ENCODE data around the gene TGFB1.
A peak's percentile ranks its signal among the peaks of the same experiment; 100 is the strongest.
"Not testable (repeated sequence)": the region's sequence is repeated elsewhere in the genome, so short reads cannot be mapped to it uniquely, and the experiment has no call there.

The TGFB1 gene

DNA sequence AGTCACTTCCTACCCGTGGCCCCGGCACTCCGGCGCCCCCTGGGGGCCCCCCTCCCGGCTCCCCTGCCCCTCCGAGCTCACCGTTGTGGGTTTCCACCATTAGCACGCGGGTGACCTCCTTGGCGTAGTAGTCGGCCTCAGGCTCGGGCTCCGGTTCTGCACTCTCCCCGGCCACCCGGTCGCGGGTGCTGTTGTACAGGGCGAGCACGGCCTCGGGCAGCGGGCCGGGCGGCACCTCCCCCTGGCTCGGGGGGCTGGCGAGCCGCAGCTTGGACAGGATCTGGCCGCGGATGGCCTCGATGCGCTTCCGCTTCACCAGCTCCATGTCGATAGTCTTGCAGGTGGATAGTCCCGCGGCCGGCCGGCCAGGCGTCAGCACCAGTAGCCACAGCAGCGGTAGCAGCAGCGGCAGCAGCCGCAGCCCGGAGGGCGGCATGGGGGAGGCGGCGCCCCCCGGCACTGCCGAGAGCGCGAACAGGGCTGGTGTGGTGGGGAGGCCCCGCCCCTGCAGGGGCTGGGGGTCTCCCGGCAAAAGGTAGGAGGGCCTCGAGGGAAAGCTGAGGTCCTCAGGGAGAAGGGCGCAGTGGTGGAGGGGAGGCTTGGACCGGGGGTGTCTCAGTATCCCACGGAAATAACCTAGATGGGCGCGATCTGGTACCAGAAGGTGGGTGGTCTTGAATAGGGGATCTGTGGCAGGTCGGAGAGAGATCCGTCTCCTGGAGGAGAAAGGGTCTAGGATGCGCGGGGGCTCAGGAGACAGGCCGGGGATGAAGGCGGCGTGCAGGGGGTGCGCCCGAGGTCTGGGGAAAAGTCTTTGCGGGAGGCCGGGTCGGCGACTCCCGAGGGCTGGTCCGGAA lies 885 bp downstream of the TGFB1 start:
- H3K9ac ChIP-seq (ENCODE audit: insufficient read length, low read depth), result peak overlapping the region; percentile 86
- peaks cover 11% of the 10 kb centered on the region for H3K36me3 ChIP-seq (ENCODE audit: insufficient read depth, insufficient read length, low read length)
- H3K4me3 ChIP-seq (ENCODE audit: insufficient read length, low read depth), result peak overlapping the region; percentile 56
- H3K27me3 ChIP-seq (ENCODE audit: insufficient read depth, insufficient read length), result peaks cover 26% of the 10 kb centered on the region
- TF ChIP-seq ZNF274 (IDR thresholded peaks at IDR 0.05; ENCODE audit: low read depth, low read length), result no peak
- TF ChIP-seq YY1 (IDR thresholded peaks at IDR 0.05; ENCODE audit: insufficient read depth, insufficient read length), result no peak
- TF ChIP-seq SUZ12 (IDR thresholded peaks at IDR 0.05; ENCODE audit: extremely low read depth, insufficient read depth, insufficient read length), result no peak
- peaks cover 12% of the 10 kb centered on the region for H3K4me1 ChIP-seq (ENCODE audit: insufficient read depth, insufficient read length)
- H3K9me3 ChIP-seq (ENCODE audit: insufficient read depth, low read length), result no peaks in the 10 kb centered on the region
- DNase-seq (ENCODE audit: low read depth, low spot score), result no peak

DNA sequence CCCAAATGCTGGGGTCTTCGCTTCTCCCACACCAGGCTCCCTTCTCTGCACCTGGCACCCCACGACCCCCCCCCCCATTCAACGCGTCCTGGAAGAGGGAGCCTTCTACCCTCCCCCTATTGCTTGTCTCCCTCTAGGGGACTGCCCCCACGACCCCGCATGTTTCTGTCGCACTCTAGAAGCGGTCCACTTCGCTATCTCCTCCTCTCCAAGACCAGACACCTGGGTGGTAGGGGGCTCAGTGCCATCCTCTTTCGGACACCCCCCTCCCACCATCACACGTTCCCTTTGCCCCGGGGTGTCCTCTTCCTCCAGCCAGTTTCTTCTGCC lies 1.5 kb downstream of the TGFB1 start:
- peaks cover 10% of the 10 kb centered on the region for H3K4me1 ChIP-seq (ENCODE audit: insufficient read depth, insufficient read length)
- DNase-seq (ENCODE audit: low read depth, low spot score), result no peak
- H3K36me3 ChIP-seq (ENCODE audit: insufficient read depth, insufficient read length, low read length), result peaks cover 13% of the 10 kb centered on the region
- peak overlapping the region; percentile 74 for H3K9ac ChIP-seq (ENCODE audit: insufficient read length, low read depth)
- TF ChIP-seq SUZ12 (IDR thresholded peaks at IDR 0.05; ENCODE audit: extremely low read depth, insufficient read depth, insufficient read length) (no peak), ZNF274 (IDR thresholded peaks at IDR 0.05; ENCODE audit: low read depth, low read length) (no peak)
- no peaks in the 10 kb centered on the region for H3K9me3 ChIP-seq (ENCODE audit: insufficient read depth, low read length)
- peak overlapping the region; percentile 56 for H3K4me3 ChIP-seq (ENCODE audit: insufficient read length, low read depth)
- peaks cover 26% of the 10 kb centered on the region for H3K27me3 ChIP-seq (ENCODE audit: insufficient read depth, insufficient read length)

DNA sequence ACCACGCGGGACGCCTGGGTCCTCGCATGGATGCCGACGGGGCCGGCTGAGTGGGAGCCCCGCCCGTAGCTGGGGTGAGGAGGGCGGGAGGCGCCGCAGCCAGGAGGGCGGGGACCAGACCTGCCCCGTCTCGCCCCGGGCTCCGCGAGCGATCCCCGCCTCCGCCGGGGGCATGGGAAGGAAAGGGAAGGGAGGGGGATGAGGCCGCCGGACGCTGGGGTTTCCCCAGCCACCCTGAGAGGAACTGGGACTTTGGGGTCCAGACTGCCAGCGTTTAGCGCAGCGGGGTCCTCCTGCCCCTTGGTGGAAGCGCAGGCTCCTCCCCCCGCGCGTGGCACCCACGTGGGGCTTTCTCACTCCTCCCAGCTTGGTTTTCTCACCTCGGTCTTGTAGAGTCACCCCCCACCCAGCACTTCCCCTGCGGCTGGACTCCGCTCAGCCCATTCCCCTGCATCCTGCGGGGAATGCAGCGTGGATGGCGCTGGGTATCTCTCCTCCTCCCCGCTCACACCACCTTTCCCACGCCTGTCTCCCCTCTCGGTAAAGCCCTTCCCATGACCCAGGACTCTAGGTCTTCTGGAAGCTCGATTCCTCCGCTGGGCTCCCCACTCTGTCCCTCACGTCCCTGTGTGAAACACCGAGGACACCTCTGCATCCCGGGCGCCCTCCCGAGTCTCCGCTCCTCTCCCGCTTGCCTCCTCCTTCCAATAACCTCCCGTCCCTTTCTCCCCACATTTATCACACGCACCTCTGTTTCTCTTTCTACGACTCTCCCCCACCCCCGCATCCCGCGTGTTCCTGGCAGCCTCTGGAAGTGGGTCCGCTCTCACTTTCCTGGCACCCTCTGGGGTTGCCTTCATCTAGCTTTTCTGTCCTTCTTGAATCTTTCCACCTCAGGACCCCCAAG lies 2.1 kb downstream of the TGFB1 start:
- Histone ChIP-seq H3K4me1 (ENCODE audit: insufficient read depth, insufficient read length) (peaks cover 8% of the 10 kb centered on the region), H3K36me3 (ENCODE audit: insufficient read depth, insufficient read length, low read length) (peaks cover 17% of the 10 kb centered on the region), H3K9me3 (ENCODE audit: insufficient read depth, low read length) (no peaks in the 10 kb centered on the region), H3K4me3 (ENCODE audit: insufficient read length, low read depth) (peak overlapping the region; percentile 56), H3K27me3 (ENCODE audit: insufficient read depth, insufficient read length) (peaks cover 26% of the 10 kb centered on the region), H3K9ac (ENCODE audit: insufficient read length, low read depth) (peak overlapping the region; percentile 74)
- no peak for DNase-seq (ENCODE audit: low read depth, low spot score)
- TF ChIP-seq ZNF274 (IDR thresholded peaks at IDR 0.05; ENCODE audit: low read depth, low read length), result no peak
- no peak for TF ChIP-seq YY1 (IDR thresholded peaks at IDR 0.05; ENCODE audit: insufficient read depth, insufficient read length)
- no peak for TF ChIP-seq SUZ12 (IDR thresholded peaks at IDR 0.05; ENCODE audit: extremely low read depth, insufficient read depth, insufficient read length)

DNA sequence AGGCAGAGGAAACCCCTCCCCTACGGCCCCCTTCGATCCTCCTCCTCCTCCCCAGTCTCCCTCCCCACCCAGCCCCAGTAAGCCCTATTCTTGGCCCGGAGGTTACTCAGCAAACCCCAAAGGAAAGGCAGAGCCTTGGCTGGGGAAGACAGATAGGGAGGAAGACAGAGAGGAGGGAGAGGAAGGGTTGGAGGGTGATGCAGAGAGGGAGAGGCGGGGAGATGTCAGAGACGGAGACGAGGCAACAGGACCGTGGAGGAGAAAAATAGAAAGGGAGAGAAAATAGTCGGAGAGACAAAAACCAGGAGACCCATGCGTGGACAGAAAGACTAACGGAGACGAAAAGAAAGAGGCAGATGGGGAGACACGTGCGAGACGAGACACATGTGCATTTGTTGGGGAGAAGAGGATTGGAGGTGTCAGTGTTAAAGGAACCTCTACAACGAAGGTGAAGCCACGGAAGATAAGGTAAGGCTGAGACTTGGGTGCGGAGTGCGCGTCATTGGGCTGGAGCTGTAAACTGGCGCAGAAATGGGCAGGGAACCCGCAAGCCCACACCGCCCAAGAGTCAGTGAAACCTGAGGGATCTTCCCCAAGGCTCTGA lies 2.9 kb downstream of the TGFB1 start:
- Histone ChIP-seq H3K4me1 (ENCODE audit: insufficient read depth, insufficient read length) (peaks cover 8% of the 10 kb centered on the region), H3K9ac (ENCODE audit: insufficient read length, low read depth) (peak overlapping the region; percentile 5), H3K36me3 (ENCODE audit: insufficient read depth, insufficient read length, low read length) (peaks cover 17% of the 10 kb centered on the region), H3K4me3 (ENCODE audit: insufficient read length, low read depth) (peak overlapping the region; percentile 56), H3K27me3 (ENCODE audit: insufficient read depth, insufficient read length) (peaks cover 26% of the 10 kb centered on the region), H3K9me3 (ENCODE audit: insufficient read depth, low read length) (no peaks in the 10 kb centered on the region)
- TF ChIP-seq SUZ12 (IDR thresholded peaks at IDR 0.05; ENCODE audit: extremely low read depth, insufficient read depth, insufficient read length) (no peak), ZNF274 (IDR thresholded peaks at IDR 0.05; ENCODE audit: low read depth, low read length) (no peak), YY1 (IDR thresholded peaks at IDR 0.05; ENCODE audit: insufficient read depth, insufficient read length) (no peak)
- no peak for DNase-seq (ENCODE audit: low read depth, low spot score)

DNA sequence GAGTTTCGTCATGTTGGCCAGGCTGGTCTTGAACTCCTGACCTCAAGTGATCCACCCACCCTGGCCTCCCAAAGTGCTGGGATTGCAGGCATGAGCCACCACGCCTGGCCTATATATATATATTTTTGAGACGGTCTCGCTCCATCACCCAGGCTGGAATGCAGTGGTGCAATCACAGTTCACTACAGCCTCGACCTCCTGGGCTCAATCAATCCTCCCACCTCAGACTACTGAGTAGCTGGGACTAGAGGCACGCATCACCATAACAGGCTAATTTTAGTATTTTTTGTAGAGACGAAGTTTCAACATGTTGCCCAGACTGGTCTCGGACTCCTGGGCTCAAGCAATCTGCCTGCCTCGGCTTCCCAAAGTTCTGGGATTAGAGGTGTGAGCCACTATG lies 6.8 kb downstream of the TGFB1 start:
- H3K4me1 ChIP-seq (ENCODE audit: insufficient read depth, insufficient read length); DNase-seq (ENCODE audit: low read depth, low spot score): not testable (repeated sequence)
- peaks cover 28% of the 10 kb centered on the region for H3K36me3 ChIP-seq (ENCODE audit: insufficient read depth, insufficient read length, low read length)

DNA sequence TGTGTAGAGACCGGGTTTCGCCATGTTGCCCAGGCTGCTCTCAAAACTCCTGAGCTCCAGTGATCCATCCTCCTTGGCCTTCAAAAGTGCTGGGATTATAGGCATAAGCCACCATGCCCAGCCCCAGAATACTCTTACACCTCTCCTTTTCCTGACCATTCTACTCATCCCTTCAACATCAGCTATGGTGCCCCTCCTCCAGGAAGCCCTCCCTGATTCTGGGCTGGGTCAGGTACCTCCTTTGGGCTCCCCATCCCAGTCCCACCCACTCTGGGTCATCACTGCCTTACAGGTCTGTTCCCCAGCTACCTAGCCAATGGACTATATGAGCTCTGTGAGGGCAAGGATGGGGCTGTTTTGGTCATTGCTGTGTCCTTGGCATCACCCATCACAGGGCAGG lies 9.6 kb downstream of the TGFB1 start:
- Histone ChIP-seq H3K9me3 (ENCODE audit: insufficient read depth, low read length) (no peaks in the 10 kb centered on the region), H3K4me3 (ENCODE audit: insufficient read length, low read depth) (no peak overlapping the region), H3K27me3 (ENCODE audit: insufficient read depth, insufficient read length) (no peaks in the 10 kb centered on the region), H3K9ac (ENCODE audit: insufficient read length, low read depth) (no peak overlapping the region), H3K4me1 (ENCODE audit: insufficient read depth, insufficient read length) (no peaks in the 10 kb centered on the region), H3K36me3 (ENCODE audit: insufficient read depth, insufficient read length, low read length) (peaks cover 39% of the 10 kb centered on the region)
- no peak for DNase-seq (ENCODE audit: low read depth, low spot score)
- TF ChIP-seq YY1 (IDR thresholded peaks at IDR 0.05; ENCODE audit: insufficient read depth, insufficient read length), result no peak
- no peak for TF ChIP-seq ZNF274 (IDR thresholded peaks at IDR 0.05; ENCODE audit: low read depth, low read length)
- TF ChIP-seq SUZ12 (IDR thresholded peaks at IDR 0.05; ENCODE audit: extremely low read depth, insufficient read depth, insufficient read length), result no peak

More for the DNA sequence above, 6.8 kb downstream of the TGFB1 start:
- H3K27me3 ChIP-seq (ENCODE audit: insufficient read depth, insufficient read length), result peaks cover 15% of the 10 kb centered on the region
- not testable (repeated sequence) for H3K4me3 ChIP-seq (ENCODE audit: insufficient read length, low read depth); H3K9me3 ChIP-seq (ENCODE audit: insufficient read depth, low read length); H3K9ac ChIP-seq (ENCODE audit: insufficient read length, low read depth)

All from NT2/D1 (cell line).